ENCODE results near the gene L3MBTL2. TPM values are rescaled to one million over a fixed set of nuclear protein-coding genes. Genes with fewer than 3 reads are reported as not detected.
A peak's percentile ranks its signal among the peaks of the same experiment; 100 is the strongest.

Gene L3MBTL2
- total RNA-seq, 1 donor = 19.6 TPM

DNA sequence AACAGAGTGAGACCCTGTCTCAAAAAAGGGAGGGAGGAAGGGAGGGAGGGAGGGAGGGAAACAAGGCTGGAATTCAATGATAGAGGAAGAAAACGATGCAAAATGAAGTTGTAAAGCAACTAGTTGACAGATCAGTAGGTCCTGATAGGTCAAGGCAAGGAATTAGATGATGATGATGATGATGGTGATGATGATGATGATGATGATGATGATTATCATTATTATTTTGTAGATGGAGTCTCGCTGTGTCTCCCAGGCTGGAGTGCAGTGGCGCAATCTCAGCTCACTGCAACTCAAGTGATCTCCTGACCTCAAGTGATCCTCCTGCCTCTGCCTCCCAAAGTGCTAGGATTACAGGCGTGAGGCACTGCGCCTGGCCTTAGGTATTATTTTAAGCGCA, 11.3 kb upstream of the L3MBTL2 start:
- TF ChIP-seq CTCF (IDR thresholded peaks at IDR 0.05; ENCODE audit: insufficient read depth, low read length) = no peak
- H3K4me3 ChIP-seq (ENCODE audit: low read depth, low read length) = no peak overlapping the region
- DNase-seq (ENCODE audit: low read depth) = no peak

- TF ChIP-seq CTCF (IDR thresholded peaks at IDR 0.05; ENCODE audit: insufficient read depth, low read length) = peak; percentile 25
- DNase-seq (ENCODE audit: low read depth) = peak; percentile 32
- peak overlapping the region; percentile 83 for H3K4me3 ChIP-seq (ENCODE audit: low read depth, low read length)
Observed at GRCh38 chr22:41197038-41197972, 7.8 kb upstream of the L3MBTL2 start.

GRCh38 chr22:41198027-41198580, 7.0 kb upstream of the L3MBTL2 start:
- no peak for TF ChIP-seq CTCF (IDR thresholded peaks at IDR 0.05; ENCODE audit: insufficient read depth, low read length)

DNA sequence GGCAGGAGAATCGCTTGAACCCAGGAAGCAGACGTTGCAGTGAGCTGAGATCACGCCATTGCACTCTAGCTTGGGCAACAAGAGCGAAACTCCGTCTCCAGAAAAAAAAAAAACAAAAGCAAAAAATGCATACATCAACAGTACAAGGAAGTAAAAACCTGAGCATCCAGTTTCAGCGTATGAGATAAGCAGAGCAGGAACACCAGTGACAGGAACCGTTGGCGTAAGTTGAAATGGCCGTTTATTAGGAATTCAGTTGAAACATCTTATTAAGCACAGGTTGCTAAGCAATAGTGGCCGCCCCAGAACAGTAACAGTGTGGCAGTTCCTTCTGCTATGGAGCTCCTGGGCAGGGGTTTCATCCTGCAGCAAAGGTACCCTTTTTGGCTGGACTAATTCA, 4.0 kb upstream of the L3MBTL2 start:
- H3K4me3 ChIP-seq (ENCODE audit: low read depth, low read length) = no peak overlapping the region
- DNase-seq (ENCODE audit: low read depth) = no peak
- TF ChIP-seq CTCF (IDR thresholded peaks at IDR 0.05; ENCODE audit: insufficient read depth, low read length) = no peak

More at GRCh38 chr22:41198027-41198580, 7.0 kb upstream of the L3MBTL2 start:
- DNase-seq (ENCODE audit: low read depth) = no peak
- H3K4me3 ChIP-seq (ENCODE audit: low read depth, low read length) = peak overlapping the region; percentile 83

DNA sequence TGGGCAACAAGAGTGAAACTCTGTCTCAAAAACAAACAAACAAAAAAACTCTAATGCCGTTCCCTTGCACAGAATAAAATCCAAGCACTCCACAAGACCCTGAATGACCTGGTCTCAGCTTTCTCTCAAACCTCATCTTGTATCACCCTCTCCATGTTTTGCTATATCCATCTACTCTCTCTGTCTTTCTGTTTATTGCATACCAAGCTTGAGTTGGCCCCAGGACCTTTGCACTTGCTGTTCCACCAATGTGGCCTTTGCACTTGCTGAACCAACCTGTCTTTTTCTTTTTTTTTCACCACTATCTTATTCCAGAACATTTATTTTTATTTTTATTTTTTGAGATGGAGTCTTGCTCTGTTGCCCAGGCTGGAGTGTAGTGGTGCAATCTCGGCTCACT, 2.0 kb upstream of the L3MBTL2 start:
- no peak overlapping the region for H3K4me3 ChIP-seq (ENCODE audit: low read depth, low read length)
- no peak for TF ChIP-seq CTCF (IDR thresholded peaks at IDR 0.05; ENCODE audit: insufficient read depth, low read length)

GRCh38 chr22:41204066-41204465, 1.0 kb upstream of the L3MBTL2 start:
- no peak for TF ChIP-seq CTCF (IDR thresholded peaks at IDR 0.05; ENCODE audit: insufficient read depth, low read length)
- no peak for DNase-seq (ENCODE audit: low read depth)
- no peak overlapping the region for H3K4me3 ChIP-seq (ENCODE audit: low read depth, low read length)

More for the DNA sequence above, 2.0 kb upstream of the L3MBTL2 start:
- no peak for DNase-seq (ENCODE audit: low read depth)

Measured in fibroblast of the aortic adventitia (primary cell).